Frontal cortex (tissue), 4 donors: ENCODE measurements around the gene LBH. TPM values are rescaled to one million over a fixed set of nuclear protein-coding genes. Genes with fewer than 3 reads are reported as not detected.

Experiments used
- DNase-seq, 2 donors: peaks; one replicate each; pipeline ENCODE4 v3.0.0; 2012; ENCODE audit warnings: low spot score in 2 of 2
- FAIRE-seq: peaks from 2 replicates; lab custom pipeline; 2012; peaks lifted over from hg19 to GRCh38; lab: Jason Lieb, UNC
- total RNA-seq: library from RNA; depleted of rRNA; stranded (reverse); fragments of >200 nt; gene quantifications from one replicate; pipeline ENCODE4 v1.2.3, GENCODE V29; 2014
- donor health status: control.
- donor health status: control.
- donor health status: control.

Gene LBH
- total RNA-seq, 1 donor from 2014 or later = 68.9 TPM

DNA sequence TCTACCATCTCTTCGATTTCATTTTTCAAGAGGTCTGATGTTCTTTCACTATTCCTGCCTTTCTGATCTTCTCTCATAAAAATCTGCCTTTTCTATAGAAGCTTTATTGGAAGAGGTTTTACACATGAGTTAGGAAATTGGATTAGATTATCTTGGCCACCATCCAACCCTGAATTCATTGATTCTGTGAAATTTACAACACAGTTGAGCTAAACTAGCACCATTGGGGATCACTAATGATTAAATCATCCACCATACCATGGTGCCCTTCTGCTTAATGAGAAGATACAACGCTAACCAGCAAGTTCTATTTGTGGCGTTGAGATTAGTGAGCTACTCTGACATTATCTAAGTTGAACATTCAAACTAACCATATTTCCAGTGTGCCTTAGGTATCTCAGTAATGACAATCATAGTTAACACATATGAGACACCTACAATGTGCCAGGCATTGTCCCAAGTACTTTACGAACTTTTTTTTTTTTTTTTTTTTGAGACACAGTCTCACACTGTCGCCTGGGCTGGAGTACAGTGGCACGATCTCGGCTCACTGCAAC is 17.3 kb upstream of the LBH start:
- no peak for FAIRE-seq

DNA sequence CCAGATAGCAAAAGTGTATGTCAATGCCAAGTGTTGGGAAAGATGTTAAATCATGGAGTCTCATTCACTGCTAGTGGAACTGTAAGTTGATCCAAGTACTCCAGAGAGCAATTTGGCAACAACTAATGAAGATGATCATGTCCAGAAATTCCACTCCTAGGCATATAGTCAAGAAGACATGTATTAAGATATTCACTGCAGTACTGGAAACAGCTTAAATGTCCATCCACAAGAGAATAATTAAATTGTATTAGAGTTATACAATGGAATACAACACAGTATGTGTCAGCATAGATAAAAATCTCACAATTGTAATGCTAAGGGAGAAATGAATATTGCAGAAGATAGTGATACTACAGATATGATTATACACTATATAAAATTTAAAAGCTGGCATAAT is 15.2 kb upstream of the LBH start:
- DNase-seq = no peak
- no peak for FAIRE-seq

More for the DNA sequence above, 17.3 kb upstream of the LBH start:
- no peak for DNase-seq

DNA sequence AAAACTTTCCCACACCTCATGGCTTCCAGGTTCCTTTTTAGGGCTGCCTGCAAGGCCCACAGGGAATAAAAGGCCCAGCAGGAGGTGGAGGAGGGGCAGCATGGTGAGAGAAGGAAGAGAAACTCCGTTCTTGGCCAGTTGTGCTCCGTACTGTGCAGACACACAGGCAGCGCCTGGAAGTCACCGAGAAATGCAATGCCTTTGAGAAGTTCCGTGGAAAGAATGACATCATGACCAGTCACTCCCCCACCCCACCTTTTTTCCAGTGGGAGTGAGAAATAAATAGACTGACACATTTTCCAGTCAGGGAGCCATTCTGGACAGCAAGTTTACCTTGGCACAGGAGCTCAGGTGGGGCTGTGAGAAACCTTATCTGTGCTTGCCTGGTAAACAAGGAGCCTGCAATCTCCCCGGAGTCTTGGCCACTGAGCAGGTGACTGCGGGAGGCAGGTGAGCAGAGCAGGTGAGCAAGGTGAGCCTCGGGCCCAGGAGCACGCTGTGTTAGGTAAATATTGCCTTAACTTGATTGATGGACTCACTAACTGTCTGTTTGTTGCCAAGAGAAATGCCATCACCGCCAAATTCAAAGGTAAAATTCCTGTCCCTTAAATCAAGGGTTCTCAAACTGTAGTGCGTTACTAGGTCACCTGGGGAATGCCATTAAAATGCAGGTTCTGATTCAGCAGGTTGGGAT is 13.5 kb upstream of the LBH start:
- DNase-seq (no peak), FAIRE-seq (no peak)

DNA sequence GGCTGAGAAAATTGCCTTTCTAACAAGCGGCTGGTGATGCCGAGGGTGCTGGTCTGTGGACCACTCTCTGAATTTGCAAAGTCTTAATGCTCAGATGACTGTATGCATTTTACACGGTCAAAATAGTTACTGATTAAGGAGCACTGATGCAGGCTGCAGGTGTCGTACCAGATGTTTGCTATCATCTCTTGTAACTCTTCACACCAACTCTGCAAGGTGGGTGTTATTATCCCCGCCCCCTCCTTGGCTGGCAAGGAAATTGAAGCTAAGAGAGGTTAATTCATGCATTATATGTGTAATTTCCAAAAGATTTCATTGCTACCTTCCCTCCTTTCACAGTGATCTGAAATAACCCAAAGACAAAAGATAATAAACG is 13.0 kb upstream of the LBH start:
- DNase-seq = no peak
- FAIRE-seq = no peak

DNA sequence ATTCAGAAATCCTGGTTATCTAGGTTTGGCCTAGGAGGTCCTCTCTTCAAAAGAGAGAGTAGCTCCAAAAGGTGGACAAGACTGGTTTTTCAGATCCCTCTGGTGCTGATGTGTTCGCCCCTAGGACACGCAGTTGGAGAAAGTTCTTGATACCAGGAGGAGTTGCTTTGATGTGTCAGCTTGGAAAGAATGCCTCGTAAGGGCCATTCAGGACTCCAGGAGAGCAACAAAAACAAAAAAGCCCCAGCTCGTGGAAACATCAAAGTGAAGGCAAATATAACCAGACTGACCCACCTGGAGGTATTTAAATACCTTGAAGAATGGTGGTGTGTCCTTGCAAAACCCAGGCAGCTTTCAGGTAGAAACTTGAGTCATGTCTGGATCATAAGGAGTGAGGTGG is 12.5 kb upstream of the LBH start:
- no peak for DNase-seq
- FAIRE-seq = no peak

DNA sequence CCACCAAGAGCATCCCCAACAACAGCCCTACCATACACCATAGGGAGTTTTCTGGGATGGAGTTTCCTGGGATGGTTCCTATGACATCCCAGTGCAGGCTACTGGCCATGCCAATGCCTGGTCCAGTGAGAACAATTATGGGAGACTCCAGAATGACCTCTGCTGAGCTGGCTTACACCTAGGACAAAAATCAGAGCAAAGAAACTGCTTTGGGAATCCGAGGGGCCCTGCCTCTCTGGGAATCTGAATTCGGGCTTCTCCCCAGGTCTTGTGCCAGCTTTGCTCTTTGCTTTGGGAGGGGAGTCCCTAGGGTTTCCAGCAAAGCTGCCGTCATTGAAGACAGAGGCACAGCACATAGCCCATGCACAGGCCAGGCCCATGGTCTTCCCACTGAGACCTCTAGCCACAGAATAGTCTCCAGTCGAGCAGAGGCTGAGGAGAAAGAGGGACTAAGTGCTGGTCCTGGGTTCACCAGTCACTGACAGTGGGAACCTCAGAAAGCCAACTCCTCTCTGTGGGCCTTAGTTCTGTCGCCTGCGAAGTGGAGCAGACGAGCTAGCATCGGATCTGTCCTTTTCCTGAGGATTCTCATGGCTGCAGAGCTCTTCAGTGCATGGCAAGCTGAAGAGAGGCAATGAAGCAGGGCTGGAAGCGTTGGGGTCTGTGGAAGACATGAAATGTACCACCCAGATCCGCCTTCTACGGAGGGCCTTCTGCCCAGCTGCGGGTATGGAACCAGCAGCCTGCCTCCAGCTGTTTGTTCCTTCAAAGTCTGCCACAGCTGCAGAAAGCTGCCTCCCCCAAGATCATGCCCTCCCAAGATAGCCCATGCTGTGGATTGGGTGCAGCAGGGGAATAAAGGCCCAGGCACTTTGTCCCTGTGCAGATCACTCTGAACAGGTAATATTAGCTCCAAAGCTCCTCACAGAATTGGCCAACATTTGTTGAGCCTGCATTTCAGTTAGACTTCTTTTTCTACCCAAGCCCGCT is 11.2 kb upstream of the LBH start:
- no peak for FAIRE-seq
- no peak for DNase-seq

DNA sequence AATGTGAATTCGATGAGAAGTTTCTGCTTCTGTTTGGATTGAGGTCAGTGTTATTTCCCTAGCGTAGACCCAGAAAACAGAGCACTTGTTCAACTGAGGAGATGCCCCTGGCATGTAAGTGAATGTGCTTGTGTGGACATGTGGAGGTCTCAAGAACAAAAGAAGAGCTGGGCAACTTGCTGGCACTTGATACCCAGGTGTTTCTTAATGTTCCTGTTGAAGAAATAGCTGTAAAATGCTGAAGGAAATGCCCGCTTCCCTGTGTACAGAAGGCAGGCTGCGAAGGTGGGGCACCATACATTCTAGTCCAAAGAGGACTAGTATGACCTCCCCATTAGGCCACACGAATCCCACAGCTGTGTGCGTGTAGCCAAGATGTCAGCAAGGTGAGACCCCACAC is 9.8 kb upstream of the LBH start:
- no peak for FAIRE-seq

DNA sequence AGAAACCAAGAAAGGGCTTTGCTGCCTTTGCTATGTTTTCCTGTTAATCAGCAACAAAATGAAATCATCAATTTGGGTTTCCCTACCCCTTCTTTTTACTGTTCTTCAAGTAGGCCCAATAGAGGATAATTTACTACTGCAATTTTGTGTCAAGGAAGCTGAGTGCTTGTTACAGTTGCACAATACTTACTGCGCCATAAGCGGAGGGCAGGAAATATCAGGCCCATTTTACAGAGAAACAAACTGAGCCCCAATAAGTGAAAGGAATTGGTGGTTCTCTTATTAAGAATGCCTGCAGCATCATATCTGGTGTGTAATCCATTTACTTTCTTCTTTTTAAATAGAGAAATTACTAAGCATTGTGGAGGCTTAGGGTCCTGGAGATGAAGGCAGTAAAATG is 9.3 kb upstream of the LBH start:
- DNase-seq (no peak), FAIRE-seq (no peak)

More for the DNA sequence above, 9.8 kb upstream of the LBH start:
- DNase-seq = no peak

DNA sequence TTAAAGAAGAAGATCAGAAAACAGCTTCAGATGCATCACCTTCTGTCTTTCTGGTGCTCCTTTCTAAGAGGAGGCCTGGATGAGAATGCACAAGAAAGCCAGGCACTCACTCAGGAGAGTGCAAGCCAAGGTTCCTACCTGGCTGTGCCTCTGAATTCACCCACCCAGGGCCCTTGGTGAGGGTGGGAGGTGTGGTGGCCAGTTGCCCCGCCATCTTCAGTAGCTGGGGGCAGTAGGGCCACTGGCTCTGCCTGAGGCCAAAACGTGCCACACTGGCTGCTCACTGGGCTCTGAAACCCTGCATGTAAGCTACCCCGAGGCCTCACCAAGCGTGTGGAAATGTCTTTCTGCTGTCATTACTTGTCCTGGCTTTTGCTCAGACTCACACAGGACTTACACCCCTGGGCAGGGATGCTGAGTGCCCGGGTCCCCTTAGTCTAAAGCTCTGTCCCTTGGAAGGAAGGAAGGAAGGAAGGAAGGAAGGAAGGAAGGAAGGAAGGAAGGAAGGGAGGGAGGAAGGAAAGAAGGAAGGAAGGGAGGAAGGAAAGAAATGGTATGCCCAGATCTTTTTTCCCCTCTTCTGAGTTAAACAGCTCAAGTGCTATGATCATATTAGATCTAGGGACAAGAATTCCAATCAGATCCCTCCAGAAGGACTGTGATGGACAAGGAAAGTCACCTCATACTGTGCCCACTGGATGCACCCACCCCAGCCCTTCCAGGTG is 8.5 kb upstream of the LBH start:
- DNase-seq (no peak), FAIRE-seq (no peak)

DNA sequence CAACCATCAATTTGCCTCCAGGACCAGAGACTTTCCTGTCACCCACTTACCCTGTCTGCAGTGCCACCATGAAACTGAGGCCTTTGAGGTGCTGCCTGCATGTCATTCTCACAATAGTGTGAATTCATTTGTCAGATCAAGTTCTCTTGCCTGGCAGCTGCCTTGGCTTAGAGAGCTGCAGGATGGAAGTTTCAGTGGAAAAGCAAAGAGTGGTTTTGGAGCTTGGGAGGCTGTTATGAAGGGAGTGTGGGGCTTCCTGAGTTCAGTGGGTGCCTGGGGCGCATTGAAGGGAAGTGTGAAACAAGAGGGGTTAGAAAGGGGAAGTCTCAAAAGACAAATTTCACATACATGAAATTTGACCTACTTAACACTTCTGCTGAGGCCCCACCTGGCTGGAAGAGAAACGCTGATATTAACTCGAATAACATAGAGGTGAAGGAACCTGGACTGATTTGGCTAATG is 7.9 kb upstream of the LBH start:
- no peak for DNase-seq
- no peak for FAIRE-seq

DNA sequence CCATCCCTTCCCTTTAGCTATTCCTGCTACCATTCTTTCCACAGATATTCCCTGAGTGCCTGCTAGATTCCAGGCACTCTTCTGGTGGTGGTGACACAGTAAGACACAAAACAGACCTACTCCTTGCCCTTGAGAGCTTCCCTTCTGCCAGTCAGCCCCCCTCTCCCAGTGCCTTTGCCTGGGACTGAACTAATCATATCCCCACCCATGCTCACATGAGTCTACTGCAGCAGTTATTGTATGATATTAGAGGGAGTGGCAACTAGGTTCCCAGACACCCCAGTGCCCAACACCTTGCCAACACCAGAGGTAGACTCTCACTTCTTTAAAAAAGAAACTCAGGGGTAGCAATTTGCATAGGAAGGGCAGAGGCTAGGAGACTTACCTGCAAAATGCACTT is 7.2 kb upstream of the LBH start:
- FAIRE-seq = no peak
- no peak for DNase-seq

DNA sequence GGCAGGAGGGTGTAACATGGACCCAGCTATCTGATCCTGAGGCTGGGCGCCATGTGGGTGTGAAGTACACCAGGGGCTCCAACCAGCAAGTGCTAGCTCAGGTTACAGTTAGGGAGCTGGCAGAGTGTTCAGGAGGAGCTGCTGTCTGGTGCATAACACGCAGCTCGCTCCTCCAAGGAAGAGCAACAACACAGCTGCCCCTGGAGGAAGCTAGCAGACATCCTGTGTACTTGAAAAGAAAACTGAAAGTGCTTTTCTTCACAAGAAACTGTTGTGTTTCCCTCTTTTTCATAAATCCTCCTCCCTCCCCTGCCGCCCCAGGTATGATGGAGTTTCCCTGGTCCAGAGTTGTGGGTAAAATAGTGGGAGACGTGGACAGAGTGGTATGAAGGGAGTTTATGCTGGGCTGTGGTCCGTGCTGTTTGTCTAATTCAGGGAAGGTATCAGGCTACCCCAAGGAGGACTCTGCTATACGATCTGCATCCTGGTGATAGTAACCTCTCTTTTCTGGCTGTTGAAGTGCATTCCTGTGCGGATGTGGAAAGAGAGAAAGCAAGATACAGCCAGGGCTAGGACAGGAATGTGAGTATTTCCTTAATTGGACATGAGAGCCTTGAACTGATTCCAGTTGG is 6.1 kb upstream of the LBH start:
- DNase-seq (no peak), FAIRE-seq (no peak)

DNA sequence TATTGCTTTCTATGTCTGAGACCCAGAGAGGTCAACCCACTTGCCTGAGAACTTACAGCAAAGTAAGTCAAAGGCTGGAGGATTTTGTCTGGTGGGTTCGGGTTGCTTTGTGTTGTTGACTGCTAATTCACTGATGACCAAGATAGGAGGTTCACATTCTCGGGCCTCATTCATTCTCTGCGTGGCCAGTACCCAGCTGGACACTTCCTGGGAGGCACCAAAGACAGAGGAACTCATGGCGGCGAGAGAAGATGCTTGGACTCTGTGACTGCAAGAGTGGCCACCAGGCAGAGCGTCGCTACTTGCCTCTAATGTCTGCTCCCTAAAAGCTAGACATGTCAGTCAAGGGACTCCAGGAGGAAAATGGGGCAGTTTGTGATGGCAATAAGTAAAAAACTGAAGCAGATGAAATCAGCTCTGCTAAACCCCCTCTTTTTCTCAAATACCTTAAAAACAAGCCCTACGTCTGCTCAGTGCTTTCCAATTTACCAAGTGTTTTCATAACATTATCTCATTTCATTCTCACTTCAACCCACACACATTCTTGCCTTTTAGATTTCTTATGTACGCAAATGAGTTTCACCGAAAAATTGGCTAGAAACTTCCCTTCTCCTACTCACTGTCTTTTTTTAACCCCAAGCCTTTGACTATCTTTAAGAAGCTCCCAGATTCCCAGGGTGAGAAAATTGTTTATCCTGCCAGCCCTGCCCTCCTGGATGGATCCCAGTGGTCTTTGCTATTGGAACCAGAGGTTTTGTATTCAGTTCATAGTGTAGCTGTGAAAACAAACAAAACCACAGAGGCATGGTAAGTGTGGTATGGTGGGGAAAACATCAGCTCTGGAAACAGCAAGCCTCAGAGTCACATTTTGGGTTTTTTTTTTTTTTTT is 4.9 kb upstream of the LBH start:
- no peak for FAIRE-seq
- DNase-seq = no peak

DNA sequence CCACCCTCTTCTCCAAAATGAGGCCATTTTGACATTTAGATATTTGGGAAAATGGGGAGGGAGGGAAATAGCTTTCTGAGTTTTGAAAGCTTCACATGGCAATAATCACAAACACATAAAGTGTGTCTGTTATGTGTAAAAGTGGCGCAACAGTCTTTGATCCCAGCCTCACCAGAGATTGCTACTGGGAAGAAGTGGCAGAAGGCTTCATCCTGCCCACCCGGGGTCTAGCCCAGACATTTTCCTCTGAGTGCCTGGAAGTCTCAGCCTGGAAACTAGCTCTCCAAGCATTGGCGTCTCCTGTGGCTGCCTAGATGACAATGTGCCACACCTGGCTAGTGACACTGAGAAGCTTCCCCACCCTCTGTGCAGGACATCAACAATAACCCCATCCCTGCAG is 1.7 kb upstream of the LBH start:
- no peak for FAIRE-seq
- no peak for DNase-seq

DNA sequence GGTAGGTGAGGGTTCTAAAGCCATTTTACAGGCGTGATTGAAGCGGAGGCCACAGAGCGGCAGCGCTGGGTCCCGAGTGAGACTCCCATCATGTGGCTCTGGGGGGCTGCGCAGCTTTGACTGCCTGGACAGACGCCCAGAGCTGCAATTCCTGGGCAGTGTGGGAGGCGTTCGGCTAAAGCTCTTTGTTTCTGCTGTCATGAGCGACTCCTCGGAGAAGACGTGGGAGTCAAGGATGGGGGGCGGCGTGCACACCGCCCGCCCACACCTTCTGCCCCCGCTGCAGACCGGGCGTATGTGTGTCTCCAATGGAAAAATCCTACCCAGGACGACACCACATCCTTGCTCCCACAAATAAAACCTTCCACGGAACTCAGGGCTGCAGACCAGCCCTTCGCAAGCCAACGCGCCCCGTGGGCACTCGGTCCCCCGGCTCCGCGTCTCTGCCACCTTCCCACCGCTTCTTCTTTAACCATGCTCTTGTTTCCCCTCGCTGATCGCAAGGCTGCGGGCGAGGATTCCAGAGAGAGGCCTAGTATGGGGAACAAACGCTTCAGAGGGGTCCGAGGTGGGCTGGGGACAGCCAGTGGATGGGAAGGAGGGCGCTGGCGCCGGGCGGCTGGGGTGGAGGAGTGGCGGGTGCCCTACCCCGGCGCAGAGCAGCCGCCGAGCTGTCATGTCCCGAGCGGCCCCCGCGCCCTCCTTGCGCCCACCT is 680 bp upstream of the LBH start:
- DNase-seq (peak in 1 of 2 donors; percentile 48), FAIRE-seq (no peak)

DNA sequence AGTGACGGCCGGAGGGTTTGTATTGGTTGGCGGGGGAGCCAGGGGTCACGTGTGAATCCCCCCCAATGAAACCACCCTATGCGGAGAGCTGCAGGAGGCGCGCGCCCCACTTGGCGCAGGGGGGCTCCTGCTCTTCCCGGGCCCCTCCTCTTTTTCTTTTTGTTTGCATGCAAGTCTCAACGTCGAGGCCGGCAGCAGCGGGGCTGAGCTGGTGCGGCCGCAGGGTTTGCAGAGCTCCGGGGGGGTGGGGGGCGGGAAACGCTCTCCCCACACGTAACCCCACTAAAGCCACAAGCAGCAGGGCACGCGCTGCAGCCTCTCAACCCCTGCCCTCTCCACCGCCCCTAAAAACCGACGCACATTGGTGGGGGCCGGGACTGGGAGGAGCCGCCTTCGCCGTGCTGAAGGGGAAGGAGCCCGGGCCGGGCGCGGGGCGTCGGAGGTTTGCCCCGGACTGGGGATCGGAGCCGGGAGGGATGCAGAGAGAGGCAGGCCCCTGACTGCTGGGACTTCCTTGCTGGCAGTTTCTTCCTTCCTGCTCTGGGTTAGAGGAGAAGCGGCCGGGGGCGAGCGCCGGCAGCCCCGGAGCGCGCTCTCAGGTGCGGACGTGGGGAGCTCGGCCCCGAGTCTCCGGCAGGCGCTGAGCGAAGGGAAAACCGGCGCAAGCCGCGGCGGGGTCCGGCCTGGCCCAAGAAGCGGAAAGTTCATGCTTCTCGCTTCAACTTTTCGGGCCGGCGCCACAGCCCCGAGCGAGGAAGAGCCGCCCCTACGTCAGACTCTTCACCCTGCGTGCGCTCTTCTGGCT is 864 bp downstream of the LBH start:
- DNase-seq (peak; percentile 51), FAIRE-seq (no peak)

DNA sequence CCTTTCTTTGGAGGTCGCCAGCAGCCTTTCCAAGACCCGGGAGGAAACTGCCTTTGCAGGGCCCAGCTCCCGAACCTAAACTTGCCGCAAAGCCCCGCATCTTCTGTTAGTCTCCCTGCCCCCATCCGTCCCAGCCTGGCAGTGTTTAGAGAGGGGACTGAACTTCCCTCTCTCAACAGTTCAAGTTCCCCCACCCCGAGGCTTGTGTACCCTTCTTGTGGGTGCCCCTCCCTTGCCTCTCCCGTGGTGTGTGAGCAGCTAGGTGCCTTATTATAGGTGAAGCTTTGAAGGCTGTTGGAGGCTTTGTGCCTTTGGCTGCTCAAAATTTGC is 1.4 kb downstream of the LBH start:
- FAIRE-seq = no peak

More for the DNA sequence above, 1.4 kb downstream of the LBH start:
- peak in 1 of 2 donors; percentile 24 for DNase-seq
